Stimulated activated naive CD8-positive, alpha-beta T cell treated with anti-CD3 and anti-CD28 coated beads, Interleukin-15, amount 100 ng/mL, for 72 hours (primary cell): ENCODE measurements around the gene CASZ1.

Experiments
- ATAC-seq: fragments of 150-1000 bp; cut with Tn5 transposase; 2 replicates; pipeline ENCODE4 v1.10.0; 2021; ENCODE audit warnings: mild to moderate bottlenecking, moderate library complexity
- DNase-seq, 2 donors: peaks; one replicate each; pipeline ENCODE4 v3.0.0; 2021 to 2022
- H3K27ac Mint-ChIP-seq, 2 donors: one replicate each; pipeline ENCODE4 v1.8.0; 2022; ENCODE audit warnings: mild to moderate bottlenecking in 2 of 2, mixed read lengths in 2 of 2, moderate library complexity in 2 of 2
- H3K27me3 Mint-ChIP-seq: one replicate; pipeline ENCODE4 v1.8.0; 2022; ENCODE audit warnings: mixed read lengths
- H3K4me1 Mint-ChIP-seq: one replicate; pipeline ENCODE4 v1.8.0; 2022; ENCODE audit warnings: mild to moderate bottlenecking, mixed read lengths
- H3K4me3 Mint-ChIP-seq, 2 donors: one replicate each; pipeline ENCODE4 v1.8.0; 2022; ENCODE audit warnings: mild to moderate bottlenecking in 2 of 2, mixed read lengths in 2 of 2, moderate library complexity in 1 of 2
- H3K9me3 Mint-ChIP-seq, 2 donors: one replicate each; pipeline ENCODE4 v1.8.0; 2022; ENCODE audit warnings: mixed read lengths in 2 of 2

The CASZ1 gene

DNA sequence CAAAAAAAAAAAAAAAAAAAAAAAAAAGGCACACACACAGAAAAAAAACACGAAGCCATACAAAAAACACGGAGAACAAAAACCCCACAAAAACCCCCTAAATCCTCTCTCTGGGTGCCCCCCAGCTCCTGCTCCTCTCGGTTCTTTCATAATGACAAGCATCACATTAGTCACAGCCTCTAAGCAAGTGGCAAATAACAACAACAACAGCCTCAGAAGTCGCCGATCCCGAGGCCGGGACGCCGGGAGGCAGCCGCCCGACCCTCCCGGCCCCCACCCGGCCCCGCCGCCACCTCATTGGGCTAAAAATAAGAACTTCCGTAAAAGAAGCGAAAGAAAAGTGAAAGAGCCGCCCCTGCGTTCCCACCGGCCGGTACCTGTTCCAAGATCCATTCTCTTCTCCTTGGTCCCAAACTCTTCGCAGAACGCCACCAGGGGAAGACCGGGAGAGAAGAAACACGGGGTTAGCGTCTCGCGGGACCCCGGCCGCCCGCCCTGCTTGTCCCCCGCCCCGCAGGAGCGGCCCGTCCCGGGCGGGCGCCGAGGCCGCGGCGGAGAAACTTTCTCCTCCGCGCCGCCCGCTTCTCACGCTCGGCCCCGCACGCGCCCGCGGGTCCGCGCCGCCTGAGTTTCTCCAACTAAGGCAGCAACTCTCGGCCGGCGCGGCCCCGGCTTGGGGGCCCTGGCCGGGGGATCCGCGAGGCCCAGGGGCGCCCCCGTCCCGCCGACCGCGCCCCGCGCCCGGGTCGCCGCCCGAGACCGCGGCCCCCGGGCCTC lies 102.8 kb downstream of the CASZ1 start:
- H3K9me3 Mint-ChIP-seq = no peaks in the 10 kb centered on the region
- DNase-seq (peak; percentile 38 to 52), ATAC-seq (peak; percentile 37)
- H3K27me3 Mint-ChIP-seq = peaks cover 16% of the 10 kb centered on the region
- H3K27ac Mint-ChIP-seq = peak overlapping the region; percentile 55 to 93
- H3K4me1 Mint-ChIP-seq = peaks cover 60% of the 10 kb centered on the region
- H3K4me3 Mint-ChIP-seq = peak overlapping the region; percentile 85 to 88

DNA sequence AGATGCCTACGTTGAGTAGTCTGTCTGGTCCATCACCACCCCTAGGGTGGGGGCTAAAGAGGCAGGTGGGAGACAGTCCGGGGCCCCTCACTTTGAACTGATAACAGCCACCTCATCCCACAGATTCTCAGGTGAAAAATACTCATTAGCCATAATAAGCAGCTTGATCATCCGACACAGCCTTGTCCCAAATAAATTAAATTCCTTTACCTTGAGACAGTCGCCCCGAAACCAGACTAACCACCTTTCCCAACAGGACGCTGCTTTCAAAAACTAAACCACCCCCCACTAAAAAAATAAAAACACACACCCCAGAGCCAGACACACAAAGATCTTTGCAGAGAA lies 103.3 kb downstream of the CASZ1 start:
- Mint-ChIP-seq H3K27me3 (peaks cover 16% of the 10 kb centered on the region), H3K4me3 (peak overlapping the region; percentile 85 to 88), H3K27ac (peak overlapping the region; percentile 55 to 93), H3K4me1 (peaks cover 60% of the 10 kb centered on the region), H3K9me3 (no peaks in the 10 kb centered on the region)
- no peak for DNase-seq
- no peak for ATAC-seq

DNA sequence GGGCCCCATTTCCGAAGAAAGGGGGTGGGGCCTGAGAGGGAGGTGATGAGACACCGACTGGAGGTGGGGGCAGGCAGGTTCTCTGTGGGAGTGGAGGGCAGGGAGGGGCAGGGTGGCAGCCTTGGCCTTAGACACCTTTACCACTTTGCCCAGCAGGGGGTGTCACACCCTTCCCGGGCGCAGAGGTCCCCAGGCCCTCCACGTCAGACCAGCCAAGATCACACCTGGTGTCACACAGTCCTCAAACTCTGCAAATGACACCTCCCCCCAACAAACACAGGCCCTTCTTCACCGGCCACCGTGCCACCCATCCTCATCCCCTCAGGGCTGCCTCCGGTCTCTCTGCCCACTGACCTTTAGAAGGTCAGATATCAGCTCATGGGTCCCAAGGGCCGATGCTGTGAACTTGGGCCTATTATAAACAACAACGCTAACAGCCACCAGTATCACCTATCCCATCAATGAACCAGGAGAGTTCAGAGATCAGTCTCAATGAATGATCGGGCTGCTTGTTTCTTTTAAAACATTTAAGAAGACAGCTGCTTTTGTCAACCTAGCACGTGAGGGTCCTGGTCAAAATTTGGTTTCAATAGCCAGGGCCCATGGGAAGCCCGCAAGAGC lies 103.9 kb downstream of the CASZ1 start:
- no peaks in the 10 kb centered on the region for H3K9me3 Mint-ChIP-seq
- H3K4me1 Mint-ChIP-seq = peaks cover 59% of the 10 kb centered on the region
- peak; percentile 72 to 76 for DNase-seq
- ATAC-seq = peak; percentile 74
- H3K27me3 Mint-ChIP-seq = peaks cover 16% of the 10 kb centered on the region
- no peak overlapping the region for H3K27ac Mint-ChIP-seq
- H3K4me3 Mint-ChIP-seq = peak overlapping the region; percentile 85 to 88

DNA sequence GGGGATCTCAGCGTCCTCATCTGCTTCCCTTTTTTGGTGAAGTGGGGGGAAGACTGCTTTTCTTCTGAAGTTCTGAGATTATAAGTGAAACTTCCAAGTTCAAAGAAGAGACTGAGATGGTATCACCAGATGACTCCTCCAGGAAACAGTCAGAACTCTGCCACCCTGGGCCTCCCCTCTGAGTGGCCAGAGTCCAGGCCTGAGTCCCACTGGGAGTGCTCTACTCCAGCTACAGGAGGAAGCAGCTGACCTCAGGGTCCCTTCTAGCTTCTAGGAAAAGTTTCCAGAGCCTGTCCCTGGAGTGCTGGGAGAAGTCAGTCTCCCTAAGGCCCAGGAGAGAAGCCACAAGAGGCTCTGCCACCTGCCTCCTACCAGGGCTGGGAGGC lies 104.7 kb downstream of the CASZ1 start:
- DNase-seq (no peak), ATAC-seq (peak; percentile 40)
- Mint-ChIP-seq H3K9me3 (no peaks in the 10 kb centered on the region), H3K27me3 (peaks cover 16% of the 10 kb centered on the region), H3K4me1 (peaks cover 55% of the 10 kb centered on the region), H3K27ac (no peak overlapping the region), H3K4me3 (no peak overlapping the region)

DNA sequence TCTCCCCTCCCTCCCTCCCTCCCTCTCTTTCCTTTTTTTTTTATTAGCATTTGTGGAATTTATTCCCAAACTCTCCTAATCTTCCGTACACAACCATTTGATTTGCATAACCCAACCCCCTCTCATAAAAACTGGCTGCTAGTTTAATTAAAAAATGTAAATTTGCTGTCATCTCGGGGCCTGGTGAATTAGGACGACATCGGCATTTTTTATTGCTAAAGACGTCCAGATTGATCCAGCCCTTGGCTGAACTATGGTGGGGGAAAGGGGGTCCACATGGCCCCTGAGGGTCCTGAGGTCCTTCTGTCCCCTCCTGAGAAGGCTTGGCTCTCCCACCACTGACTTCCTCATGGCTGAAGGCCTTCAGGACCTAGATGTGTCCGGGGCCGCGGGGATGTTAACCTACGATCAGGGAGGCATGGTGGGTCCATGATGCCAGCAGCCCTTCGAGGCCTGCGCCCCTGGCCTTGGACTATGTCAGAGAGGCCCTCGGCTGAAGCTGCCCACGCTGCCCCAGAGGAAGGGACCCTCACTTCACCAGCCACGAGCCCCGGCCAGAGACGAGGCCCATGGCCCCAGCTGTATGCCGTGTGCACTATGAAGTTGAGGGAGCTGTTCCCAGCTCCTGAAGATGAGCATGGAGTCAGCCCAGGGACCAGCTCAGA lies 105.2 kb downstream of the CASZ1 start:
- no peak overlapping the region for H3K4me3 Mint-ChIP-seq
- H3K9me3 Mint-ChIP-seq = no peaks in the 10 kb centered on the region
- H3K27me3 Mint-ChIP-seq = peaks cover 12% of the 10 kb centered on the region
- H3K27ac Mint-ChIP-seq = no peak overlapping the region
- DNase-seq (no peak), ATAC-seq (no peak)
- H3K4me1 Mint-ChIP-seq = peaks cover 50% of the 10 kb centered on the region

DNA sequence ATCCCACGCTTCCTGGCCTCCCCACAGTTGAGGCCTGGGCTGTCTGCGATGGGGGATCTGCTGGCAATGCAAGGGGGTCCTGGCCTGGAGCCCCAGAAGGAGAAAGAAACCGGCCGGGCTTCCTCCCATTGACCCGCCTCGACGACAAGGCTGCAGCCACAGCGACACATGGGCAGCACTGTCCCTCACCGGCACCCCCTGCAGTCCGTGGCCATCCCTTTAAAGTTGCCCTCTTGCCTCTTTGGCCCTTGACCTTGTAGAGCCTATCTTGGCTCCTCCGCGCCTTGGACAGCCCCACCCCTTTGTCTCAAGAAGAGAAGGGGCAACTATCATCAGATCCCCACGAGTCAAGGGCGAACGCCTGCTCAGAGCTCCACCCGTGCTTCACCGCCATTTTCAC lies 106.0 kb downstream of the CASZ1 start:
- H3K27me3 Mint-ChIP-seq = peaks cover 4% of the 10 kb centered on the region
- H3K4me1 Mint-ChIP-seq = peaks cover 45% of the 10 kb centered on the region
- ATAC-seq (no peak), DNase-seq (no peak)
- no peaks in the 10 kb centered on the region for H3K9me3 Mint-ChIP-seq
- peak overlapping the region in 1 of 2 donors; percentile 34 for H3K27ac Mint-ChIP-seq
- no peak overlapping the region for H3K4me3 Mint-ChIP-seq

DNA sequence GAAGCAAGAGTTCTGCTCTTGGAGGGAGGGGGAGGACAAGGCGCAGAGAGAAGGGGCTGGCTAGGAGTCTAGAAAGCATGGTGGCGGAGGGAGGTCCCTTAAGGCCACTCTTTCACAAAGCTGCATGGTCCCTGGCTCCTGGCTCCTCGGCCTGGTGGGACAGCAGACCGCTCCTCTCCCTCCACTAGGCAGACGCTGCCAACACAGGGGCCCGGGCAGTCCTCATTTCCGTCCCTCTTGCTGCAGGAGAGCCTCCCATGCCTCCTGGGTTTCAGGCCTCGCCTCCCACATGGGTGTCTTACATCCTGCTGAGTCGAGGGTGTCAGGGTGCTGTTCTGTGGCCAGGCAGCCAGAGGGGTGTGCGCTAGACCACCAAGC lies 108.0 kb downstream of the CASZ1 start:
- ATAC-seq = no peak
- no peak overlapping the region for H3K4me3 Mint-ChIP-seq

DNA sequence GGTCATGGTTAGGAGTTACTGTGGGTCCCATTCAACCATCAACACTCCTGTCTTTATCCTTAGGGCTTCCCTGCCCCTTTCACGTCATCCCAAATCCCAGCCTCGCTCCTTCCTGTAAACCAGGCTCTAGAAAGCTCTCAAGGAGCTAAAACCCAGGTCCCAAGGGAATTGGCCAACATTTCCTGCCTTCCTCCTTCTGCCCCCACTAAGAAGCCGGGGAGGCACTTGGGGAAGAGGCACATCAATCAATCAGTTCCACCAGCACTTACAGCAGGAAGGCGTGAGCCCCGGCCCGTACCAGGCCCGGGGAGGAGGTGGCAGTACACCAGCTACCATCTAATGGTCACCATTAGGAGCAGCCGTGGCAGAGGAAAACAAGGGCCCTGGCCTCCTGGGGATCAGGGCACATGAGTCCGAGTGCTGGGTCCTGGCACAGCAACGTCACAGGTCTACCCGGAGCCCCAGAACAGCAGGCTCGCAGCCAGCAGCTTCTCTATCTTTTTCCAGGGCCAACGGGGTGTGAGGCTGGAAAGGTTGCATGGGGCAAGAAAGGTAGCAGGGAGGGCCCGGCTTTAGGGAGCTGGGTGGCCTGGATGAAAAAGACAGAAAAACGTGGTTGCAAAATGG lies 108.6 kb downstream of the CASZ1 start:
- Mint-ChIP-seq H3K4me3 (no peak overlapping the region), H3K9me3 (no peaks in the 10 kb centered on the region), H3K27ac (no peak overlapping the region), H3K27me3 (no peaks in the 10 kb centered on the region), H3K4me1 (peaks cover 41% of the 10 kb centered on the region)
- DNase-seq = no peak
- ATAC-seq = no peak

More for the DNA sequence above, 108.0 kb downstream of the CASZ1 start:
- DNase-seq = no peak
- Mint-ChIP-seq H3K27ac (no peak overlapping the region), H3K27me3 (no peaks in the 10 kb centered on the region), H3K4me1 (peaks cover 42% of the 10 kb centered on the region), H3K9me3 (no peaks in the 10 kb centered on the region)

DNA sequence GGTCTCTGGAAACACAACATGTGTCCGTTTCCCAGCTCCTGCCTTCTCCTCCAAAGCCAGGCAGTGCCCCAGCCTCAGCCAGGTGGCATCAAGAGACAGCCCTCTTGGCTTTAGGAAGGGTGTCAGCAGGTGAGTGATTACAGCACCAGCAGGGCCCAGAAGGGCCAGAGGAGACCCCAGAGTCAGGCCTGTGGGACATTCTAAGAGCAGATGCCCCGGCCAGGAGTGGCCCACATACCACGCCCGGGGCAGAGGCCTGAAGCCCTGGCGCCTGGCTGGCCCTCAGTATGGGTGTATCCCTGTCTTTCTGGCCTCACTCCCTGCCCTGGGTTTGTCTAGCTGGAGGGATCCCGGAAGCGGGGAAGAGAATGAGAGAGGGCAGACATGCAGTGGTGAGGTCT lies 109.2 kb downstream of the CASZ1 start:
- ATAC-seq (no peak), DNase-seq (no peak)
- Mint-ChIP-seq H3K27me3 (no peaks in the 10 kb centered on the region), H3K27ac (peak overlapping the region in 1 of 2 donors; percentile 7), H3K4me1 (peaks cover 39% of the 10 kb centered on the region), H3K9me3 (no peaks in the 10 kb centered on the region), H3K4me3 (no peak overlapping the region)

DNA sequence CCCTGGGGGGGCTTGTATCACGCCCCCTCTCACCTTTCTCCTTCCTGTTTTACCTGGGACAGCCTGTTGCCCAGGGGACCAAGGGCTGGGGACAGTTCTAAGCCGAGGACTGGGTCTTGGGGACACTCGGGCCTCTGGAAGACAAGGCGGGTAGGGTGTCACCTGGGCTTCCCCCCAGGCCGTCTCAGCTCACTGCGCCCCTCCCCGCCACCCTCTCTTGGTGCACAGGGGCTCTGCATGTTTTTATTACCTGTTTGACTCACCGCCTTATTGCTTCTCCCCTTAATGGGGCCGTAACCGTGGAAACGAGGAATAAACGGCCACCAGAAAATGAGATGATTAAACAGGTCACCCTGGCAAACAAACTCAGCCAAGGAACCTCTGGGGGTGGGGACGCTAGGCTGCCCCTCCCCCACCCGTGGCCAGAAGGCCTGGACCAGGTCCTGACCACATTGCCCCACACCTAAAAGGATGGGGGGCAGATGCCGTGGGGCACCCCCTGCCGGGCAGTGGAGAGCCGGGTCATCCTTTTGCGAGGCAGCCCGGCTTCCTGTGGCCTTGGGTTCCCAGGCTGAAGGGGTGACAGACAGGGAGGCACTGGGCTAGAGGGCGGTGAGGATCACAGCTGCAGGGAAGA lies 109.9 kb downstream of the CASZ1 start:
- Mint-ChIP-seq H3K4me1 (peaks cover 32% of the 10 kb centered on the region), H3K4me3 (no peak overlapping the region), H3K27ac (peak overlapping the region in 1 of 2 donors; percentile 16), H3K27me3 (no peaks in the 10 kb centered on the region), H3K9me3 (no peaks in the 10 kb centered on the region)
- DNase-seq = no peak
- no peak for ATAC-seq

DNA sequence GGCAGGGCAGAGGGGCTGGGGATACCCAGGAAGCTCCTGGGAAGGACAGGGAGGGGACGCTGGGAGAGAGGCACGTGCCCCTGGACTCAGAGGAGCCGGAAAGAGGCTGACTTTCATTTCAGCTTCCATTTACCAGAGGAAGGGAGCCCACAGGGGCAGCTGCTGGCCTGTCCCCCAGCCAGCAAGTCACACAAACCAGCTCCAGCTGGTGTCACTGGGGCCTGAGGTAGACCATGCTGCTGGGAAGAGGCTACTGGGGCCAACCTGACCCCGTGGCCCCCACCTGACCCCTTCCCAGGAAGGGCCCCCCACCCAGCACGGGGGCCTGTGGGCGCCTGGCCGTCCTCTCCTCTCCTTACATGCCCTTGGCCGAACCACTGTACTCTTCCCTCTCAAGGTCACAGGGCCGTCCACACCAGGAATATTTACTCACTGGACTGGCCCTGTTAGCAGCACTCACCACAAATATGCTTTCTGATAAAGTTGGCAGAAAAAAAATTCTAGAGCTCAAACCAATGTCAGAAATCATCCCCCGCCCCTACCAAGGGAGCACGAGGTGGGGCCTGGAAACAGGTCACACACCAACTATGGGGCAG lies 110.5 kb downstream of the CASZ1 start:
- no peak for DNase-seq
- no peak for ATAC-seq
- Mint-ChIP-seq H3K4me1 (peaks cover 33% of the 10 kb centered on the region), H3K27ac (no peak overlapping the region), H3K9me3 (no peaks in the 10 kb centered on the region), H3K4me3 (no peak overlapping the region), H3K27me3 (no peaks in the 10 kb centered on the region)

DNA sequence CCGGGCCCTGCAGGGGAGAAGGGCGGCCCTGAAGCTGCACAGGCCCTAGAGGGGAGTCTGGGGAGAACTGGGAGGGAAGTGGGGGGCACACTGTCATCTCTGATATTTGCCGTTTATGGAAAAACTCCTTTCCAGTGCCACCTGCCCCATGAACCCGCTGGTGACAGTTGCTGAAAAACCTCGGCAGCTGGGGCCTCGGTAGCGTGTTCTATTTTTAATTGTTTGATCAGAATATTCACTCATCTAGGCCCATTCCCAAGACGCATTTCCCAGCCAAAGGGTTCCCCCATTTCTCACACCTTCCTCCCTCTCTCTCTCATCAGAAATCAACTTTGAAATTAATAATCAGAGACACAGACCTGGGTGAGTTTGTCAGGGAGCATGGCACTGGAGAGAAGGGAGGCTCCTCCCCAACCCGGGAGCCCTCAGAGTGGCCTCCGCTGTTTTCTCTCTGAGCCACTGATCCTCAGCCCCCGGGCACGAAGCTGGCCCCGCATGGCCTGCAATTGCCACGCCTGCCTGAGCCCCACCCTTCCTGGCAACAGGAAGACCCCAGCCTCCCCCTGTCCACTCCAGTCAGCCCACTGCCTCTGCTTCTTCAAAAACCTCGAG lies 111.1 kb downstream of the CASZ1 start:
- Mint-ChIP-seq H3K9me3 (no peaks in the 10 kb centered on the region), H3K4me3 (no peak overlapping the region), H3K27ac (no peak overlapping the region), H3K4me1 (peaks cover 29% of the 10 kb centered on the region), H3K27me3 (no peaks in the 10 kb centered on the region)
- ATAC-seq (no peak), DNase-seq (no peak)

DNA sequence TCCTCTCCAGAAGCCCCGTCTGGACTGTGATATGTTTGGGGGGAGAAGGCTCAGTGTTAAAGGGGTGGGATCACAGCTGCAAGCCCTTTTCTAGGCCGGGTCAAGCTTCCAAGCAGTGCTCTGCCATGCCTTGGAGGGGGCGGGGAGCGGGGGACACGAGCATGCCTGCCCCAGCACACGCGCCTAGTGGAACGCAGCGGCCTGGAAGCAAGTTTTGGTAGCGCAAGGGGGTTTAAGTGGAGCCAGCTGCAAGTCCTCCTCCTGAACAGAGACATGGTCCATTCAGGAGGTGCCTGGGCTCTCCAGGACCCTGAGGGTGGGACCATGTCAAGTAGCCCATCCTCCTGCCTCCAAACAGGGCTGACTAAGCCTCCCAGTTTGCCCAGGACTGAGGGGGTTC lies 112.2 kb downstream of the CASZ1 start:
- Mint-ChIP-seq H3K4me1 (peaks cover 25% of the 10 kb centered on the region), H3K9me3 (no peaks in the 10 kb centered on the region), H3K27ac (no peak overlapping the region), H3K27me3 (no peaks in the 10 kb centered on the region), H3K4me3 (no peak overlapping the region)
- no peak for ATAC-seq
- DNase-seq = no peak

DNA sequence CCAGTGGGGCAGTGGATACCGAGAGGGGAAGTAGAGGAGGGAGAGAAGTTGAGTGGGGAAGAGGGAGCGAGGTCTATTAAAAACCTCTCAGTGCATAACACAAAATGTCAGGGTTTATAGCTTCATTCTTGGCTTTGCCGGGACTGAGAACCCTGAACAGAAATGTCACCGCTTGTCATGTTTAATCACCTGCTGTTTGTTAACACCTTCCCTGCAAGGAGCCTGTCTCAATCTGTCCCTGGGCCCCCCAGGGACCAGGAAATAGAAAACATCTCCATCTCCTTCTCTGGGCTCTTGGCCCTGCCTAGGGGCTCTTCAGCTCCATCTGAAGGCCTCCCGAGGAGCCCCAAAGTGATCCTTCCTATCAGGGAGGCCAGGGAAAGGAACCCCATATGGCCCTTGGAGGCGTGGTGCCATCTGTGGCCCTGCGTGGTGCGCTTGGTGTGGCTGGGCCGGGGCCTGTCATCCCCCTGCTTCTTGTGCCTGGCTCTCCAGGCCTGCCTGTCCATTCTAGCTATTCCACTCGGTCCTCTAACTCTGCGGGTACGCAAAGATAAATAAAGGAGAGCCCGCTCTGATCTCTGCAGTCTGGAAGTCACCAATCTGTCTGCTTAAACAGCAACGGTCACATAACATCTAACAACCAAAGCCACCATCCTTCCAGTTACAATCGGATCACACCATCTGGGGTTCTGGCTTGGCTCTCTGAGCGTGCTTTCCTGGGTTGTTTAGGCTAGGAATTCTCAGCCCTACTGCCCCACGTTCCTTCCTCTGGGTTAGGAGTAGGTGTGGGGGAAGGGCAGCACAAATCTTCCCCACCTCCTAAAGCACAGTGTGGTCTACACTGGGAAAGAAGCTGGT lies 113.8 kb downstream of the CASZ1 start:
- ATAC-seq = no peak

More for the DNA sequence above, 113.8 kb downstream of the CASZ1 start:
- Mint-ChIP-seq H3K27me3 (no peaks in the 10 kb centered on the region), H3K4me3 (no peak overlapping the region), H3K27ac (peak overlapping the region in 1 of 2 donors; percentile 42), H3K9me3 (no peaks in the 10 kb centered on the region), H3K4me1 (peaks cover 26% of the 10 kb centered on the region)
- no peak for DNase-seq
